PC-9 (cell line): ENCODE measurements around the gene CRYBB2.
"Not testable (repeated sequence)": the region's sequence is repeated elsewhere in the genome, so short reads cannot be mapped to it uniquely, and the experiment has no call there.

ENCODE experiments used
- EZH2 ChIP-seq: fragments of 200-600 bp; sonication (generic); IDR thresholded peaks from 2 replicates; pipeline ENCODE4 v1.8.0; 2017; ENCODE audit warnings: antibody characterized with exemption, low read depth
- TF ChIP-seq, protein P1 (sequence below): fragments of 200-600 bp; sonication (generic); conservative IDR thresholded peaks from 2 replicates; pipeline ENCODE4 v1.6.1; 2017; ENCODE audit warnings: mixed run types, antibody characterized with exemption, mild to moderate bottlenecking, moderate library complexity

DNA sequence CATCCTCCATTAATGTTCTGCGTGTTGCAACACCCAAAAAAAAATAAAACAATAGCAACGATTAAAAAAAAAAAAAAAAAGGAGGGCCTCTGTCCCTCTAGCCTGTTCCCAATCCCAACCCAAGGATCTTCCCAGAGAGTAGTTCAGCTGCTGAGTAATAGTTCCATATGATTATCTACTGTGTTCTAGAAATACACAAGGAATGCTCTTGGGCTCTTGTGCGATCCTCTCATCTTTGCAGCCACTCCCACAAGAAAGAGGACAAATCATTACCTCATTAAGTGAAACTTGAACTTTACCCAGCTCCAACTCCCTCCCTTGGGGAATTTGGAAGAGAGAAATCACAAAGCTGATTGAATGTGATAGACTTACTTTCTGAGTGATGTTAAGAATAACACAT, 54.5 kb downstream of the CRYBB2 start:
- TF ChIP-seq, protein P1, sequence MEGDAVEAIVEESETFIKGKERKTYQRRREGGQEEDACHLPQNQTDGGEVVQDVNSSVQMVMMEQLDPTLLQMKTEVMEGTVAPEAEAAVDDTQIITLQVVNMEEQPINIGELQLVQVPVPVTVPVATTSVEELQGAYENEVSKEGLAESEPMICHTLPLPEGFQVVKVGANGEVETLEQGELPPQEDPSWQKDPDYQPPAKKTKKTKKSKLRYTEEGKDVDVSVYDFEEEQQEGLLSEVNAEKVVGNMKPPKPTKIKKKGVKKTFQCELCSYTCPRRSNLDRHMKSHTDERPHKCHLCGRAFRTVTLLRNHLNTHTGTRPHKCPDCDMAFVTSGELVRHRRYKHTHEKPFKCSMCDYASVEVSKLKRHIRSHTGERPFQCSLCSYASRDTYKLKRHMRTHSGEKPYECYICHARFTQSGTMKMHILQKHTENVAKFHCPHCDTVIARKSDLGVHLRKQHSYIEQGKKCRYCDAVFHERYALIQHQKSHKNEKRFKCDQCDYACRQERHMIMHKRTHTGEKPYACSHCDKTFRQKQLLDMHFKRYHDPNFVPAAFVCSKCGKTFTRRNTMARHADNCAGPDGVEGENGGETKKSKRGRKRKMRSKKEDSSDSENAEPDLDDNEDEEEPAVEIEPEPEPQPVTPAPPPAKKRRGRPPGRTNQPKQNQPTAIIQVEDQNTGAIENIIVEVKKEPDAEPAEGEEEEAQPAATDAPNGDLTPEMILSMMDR = not testable (repeated sequence)
- TF ChIP-seq EZH2 = not testable (repeated sequence)
